Renal cortex interstitium (tissue), 11 donors: ENCODE measurements around the gene NUAK2. TPM values are rescaled to one million over a fixed set of nuclear protein-coding genes. Genes with fewer than 3 reads are reported as not detected.

Experiments
- DNase-seq, 11 donors: peaks; one replicate each; pipeline ENCODE4 v3.0.0-alpha.2; 2013; ENCODE audit warnings: low read depth in 9 of 11, low spot score in 4 of 11; ENCODE audit errors: extremely low read depth in 1 of 11
- polyA plus RNA-seq, 3 donors: library from polyadenylated mRNA; unstranded; fragments of 120-200 nt; gene quantifications; one replicate each; pipeline ENCODE4 v1.2.1, GENCODE V29; 2013; ENCODE audit not compliant: insufficient read length in 3 of 3

NUAK2 gene
- polyA plus RNA-seq, 3 donors: 8.0 to 14.9 (median 8.6) TPM

GRCh38 chr1:205328476-205328875 is 6.9 kb upstream of the NUAK2 start:
- DNase-seq: no peak

- no peak for DNase-seq
These were observed 5.4 kb upstream of the NUAK2 start for GRCh38 chr1:205326812-205327466.

- peak in 7 of 11 donors; percentile 53 to 76 (median 68) for DNase-seq
These were observed 3.9 kb upstream of the NUAK2 start for GRCh38 chr1:205325334-205325884.

GRCh38 chr1:205324781-205325180 is 3.2 kb upstream of the NUAK2 start:
- DNase-seq: no peak

- no peak for DNase-seq
These were observed 2.2 kb upstream of the NUAK2 start for GRCh38 chr1:205323794-205324193.

- DNase-seq: no peak
These were observed 376 bp upstream of the NUAK2 start for GRCh38 chr1:205321959-205322283.

GRCh38 chr1:205319081-205320018 is 2.2 kb downstream of the NUAK2 start:
- DNase-seq: no peak

GRCh38 chr1:205318231-205318991 is 3.1 kb downstream of the NUAK2 start:
- no peak for DNase-seq

- DNase-seq: peak in 6 of 11 donors; percentile 52 to 81 (median 56)
These were observed 4.1 kb downstream of the NUAK2 start for GRCh38 chr1:205317311-205317917.

- no peak for DNase-seq
These were observed 5.4 kb downstream of the NUAK2 start for GRCh38 chr1:205316161-205316566.

GRCh38 chr1:205315008-205315618 is 6.4 kb downstream of the NUAK2 start:
- no peak for DNase-seq

- DNase-seq: peak in 3 of 11 donors; percentile 51
These were observed 7.8 kb downstream of the NUAK2 start for GRCh38 chr1:205313563-205314308.

GRCh38 chr1:205312866-205313562 is 8.5 kb downstream of the NUAK2 start:
- DNase-seq: no peak

- no peak for DNase-seq
These were observed 10.4 kb downstream of the NUAK2 start for GRCh38 chr1:205310976-205311704.

GRCh38 chr1:205309741-205310140 is 11.8 kb downstream of the NUAK2 start:
- no peak for DNase-seq

GRCh38 chr1:205306929-205307566 is 14.5 kb downstream of the NUAK2 start:
- no peak for DNase-seq
